Aorta (tissue), 5 donors: ENCODE measurements around the gene RPUSD2. TPM values are rescaled to one million over a fixed set of nuclear protein-coding genes. Genes with fewer than 3 reads are reported as not detected.

Experiments
- ATAC-seq: fragments of 200-7000 bp; cut with Tn5 transposase; one replicate; pipeline ENCODE4 v1.9.1; 2022; ENCODE audit warnings: moderate library complexity; ENCODE audit not compliant: low FRiP score
- DNase-seq, 2 donors: peaks; one replicate each; pipeline ENCODE4 v3.0.0-alpha.2; 2020
- H3K27ac ChIP-seq, 2 donors: one replicate each; pipeline ENCODE4 v1.5.1; 2013; ENCODE audit warnings: low read length in 2 of 2, mild to moderate bottlenecking in 2 of 2, moderate library complexity in 2 of 2, control low read depth in 1 of 2, inconsistent platforms in 1 of 2, low read depth in 1 of 2
- H3K27me3 ChIP-seq, 2 donors: one replicate each; pipeline ENCODE4 v1.6.1; 2013; ENCODE audit warnings: control low read depth in 1 of 2, low read length in 1 of 2, mild to moderate bottlenecking in 1 of 2, moderate library complexity in 1 of 2; ENCODE audit not compliant: insufficient read depth in 2 of 2, control insufficient read depth in 1 of 2
- H3K36me3 ChIP-seq, 2 donors: one replicate each; pipeline ENCODE4 v1.6.1; 2013; ENCODE audit warnings: control low read depth in 1 of 2, low read length in 1 of 2, mild to moderate bottlenecking in 1 of 2; ENCODE audit not compliant: insufficient read depth in 2 of 2, control insufficient read depth in 1 of 2
- H3K4me1 ChIP-seq, 2 donors: one replicate each; pipeline ENCODE4 v1.6.1; 2013; ENCODE audit warnings: low read length in 2 of 2, control low read depth in 1 of 2, mild to moderate bottlenecking in 1 of 2, moderate library complexity in 1 of 2; ENCODE audit not compliant: insufficient read depth in 2 of 2, control insufficient read depth in 1 of 2
- H3K4me3 ChIP-seq, 2 donors: one replicate each; pipeline ENCODE4 v1.5.1; 2013; ENCODE audit warnings: low read length in 2 of 2, control low read depth in 1 of 2, mild to moderate bottlenecking in 1 of 2
- H3K9me3 ChIP-seq: one replicate; pipeline ENCODE4 v1.6.1; 2013; ENCODE audit warnings: mild to moderate bottlenecking, low read length; ENCODE audit not compliant: control insufficient read depth
- WGBS, 2 donors: extraction: QIAGEN DNeasy Blood & Tissue Kit; methylation state at CpG; one replicate each; pipeline ENCODE4 v1.1.7; 2013; 5-methylcytosine and 5-hydroxymethylcytosine counted together
- intact Hi-C, 2 donors: fragments of 100-400 bp; cut with DNase I; formaldehyde crosslinking; loops; one replicate each; pipeline versions ENCODE4 v1.14.2 to v1.15.0; 2022
- polyA plus RNA-seq, 2 donors: library from polyadenylated mRNA; stranded (reverse); fragments of 200-250 nt; gene quantifications; one replicate each; pipeline ENCODE4 v1.2.3, GENCODE V29; 2013
- total RNA-seq, 2 donors: library from RNA; stranded (reverse); fragmentation: NEBNext Ultra II Directional; extraction: Animal tissue kit (Norgen Biotek cat#: 25700); gene quantifications; one replicate each; pipeline ENCODE4 v1.2.1, GENCODE V29; 2021
- donor health status: healthy with polysubstance abuse.
- donor health status: Bipolar disorder and iron deficiency.
- donor health status: DM: no; HTN: no; CAD: no.
- donor health status: DM: no; HTN: no; CAD: no.
- donor health status: DM: yes; HTN: yes; CAD: no.

Gene RPUSD2
- total and polyA plus RNA-seq, 4 donors: 3.4 to 6.1 (median 4.6) TPM

GRCh38 chr15:40618023-40618422, 48.9 kb downstream of the RPUSD2 start:
- ATAC-seq (no peak), DNase-seq (no peak)
- 88 to 91% methylated on average over 2 of the region's 2 CpGs for WGBS, 2 donors
- Histone ChIP-seq H3K27me3 (no peaks in the 10 kb centered on the region), H3K4me3 (no peak overlapping the region), H3K36me3 (no peaks in the 10 kb centered on the region), H3K27ac (no peak overlapping the region), H3K4me1 (no peaks in the 10 kb centered on the region), H3K9me3 (no peaks in the 10 kb centered on the region)
- intact Hi-C loops: no loop called here

GRCh38 chr15:40618906-40619305, 49.8 kb downstream of the RPUSD2 start:
- Histone ChIP-seq H3K36me3 (no peaks in the 10 kb centered on the region), H3K9me3 (no peaks in the 10 kb centered on the region), H3K27ac (no peak overlapping the region), H3K4me3 (no peak overlapping the region), H3K4me1 (no peaks in the 10 kb centered on the region), H3K27me3 (no peaks in the 10 kb centered on the region)
- intact Hi-C loops: no loop called here
- DNase-seq (no peak), ATAC-seq (no peak)

DNA sequence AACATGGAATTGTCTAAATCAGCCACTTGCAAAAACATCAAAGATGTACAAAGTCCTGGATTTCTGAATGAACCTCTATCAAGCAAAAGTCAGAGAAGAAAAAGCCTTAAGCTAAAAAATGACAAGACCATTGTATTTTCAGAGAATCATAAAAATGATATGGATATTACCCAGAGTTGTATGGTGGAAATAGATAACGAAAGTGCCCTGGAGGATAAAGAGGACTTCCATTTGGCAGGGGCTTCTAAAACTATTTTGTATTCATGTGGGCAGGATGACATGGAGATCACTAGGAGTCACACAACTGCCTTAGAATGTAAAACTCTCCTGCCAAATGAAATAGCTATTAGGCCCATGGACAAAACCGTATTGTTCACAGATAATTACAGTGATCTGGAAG, 54.3 kb downstream of the RPUSD2 start:
- Histone ChIP-seq H3K27me3 (no peaks in the 10 kb centered on the region), H3K4me1 (no peaks in the 10 kb centered on the region), H3K36me3 (no peaks in the 10 kb centered on the region), H3K27ac (no peak overlapping the region), H3K4me3 (no peak overlapping the region), H3K9me3 (no peaks in the 10 kb centered on the region)
- no peak for ATAC-seq
- intact Hi-C loops: no loop called here
- no peak for DNase-seq
- 92 to 96% methylated on average over 2 of the region's 2 CpGs for WGBS, 2 donors

Other genes with a start within 250 kb of the RPUSD2 start
- 10 to 100 TPM; 59.4 to 70.0 TPM for gene INAFM2, start 245.6 kb upstream of the RPUSD2 start, total RNA-seq
- gene INAFM2, start 245.6 kb upstream of the RPUSD2 start, polyA plus RNA-seq: 10 to 100 TPM; 26.0 to 53.6 TPM
- 10 to 100 TPM; 59.6 to 66.6 TPM for gene CCDC9B, start 228.4 kb upstream of the RPUSD2 start, total RNA-seq
- 10 to 100 TPM; 16.2 to 44.2 TPM for gene CCDC9B, start 228.4 kb upstream of the RPUSD2 start, polyA plus RNA-seq
- not detected for gene PHGR1, start 218.3 kb upstream of the RPUSD2 start, total RNA-seq
- 1,000 to 10,000 TPM in 1 of 2 donors, 10 to 100 TPM in 1; 45.9 to 1,323 TPM for gene PHGR1, start 218.3 kb upstream of the RPUSD2 start, polyA plus RNA-seq
- gene DISP2, start 211.1 kb upstream of the RPUSD2 start, total RNA-seq: under 1 TPM; 0.49 to 0.60 TPM
- under 1 TPM; 0.08 to 0.13 TPM for gene DISP2, start 211.1 kb upstream of the RPUSD2 start, polyA plus RNA-seq
- gene KNSTRN, start 186.6 kb upstream of the RPUSD2 start, total RNA-seq: 1 to 10 TPM; 3.1 to 6.6 TPM
- 1 to 10 TPM; 4.1 to 7.6 TPM for gene KNSTRN, start 186.6 kb upstream of the RPUSD2 start, polyA plus RNA-seq
- gene IVD, start 163.5 kb upstream of the RPUSD2 start, total RNA-seq: 10 to 100 TPM; 41.7 to 63.0 TPM
- 10 to 100 TPM; 16.4 to 48.4 TPM for gene IVD, start 163.5 kb upstream of the RPUSD2 start, polyA plus RNA-seq
- gene BAHD1, start 128.3 kb upstream of the RPUSD2 start, total RNA-seq: 10 to 100 TPM; 17.5 to 21.2 TPM
- 1 to 10 TPM; 4.8 to 9.4 TPM for gene BAHD1, start 128.3 kb upstream of the RPUSD2 start, polyA plus RNA-seq
- 10 to 100 TPM; 14.0 to 21.4 TPM for gene CHST14, start 98.3 kb upstream of the RPUSD2 start, total RNA-seq
- 10 to 100 TPM in 1 of 2 donors, 1 to 10 TPM in 1; 2.8 to 15.6 TPM for gene CHST14, start 98.3 kb upstream of the RPUSD2 start, polyA plus RNA-seq
- gene CCDC32, start 4.3 kb upstream of the RPUSD2 start, total RNA-seq: 10 to 100 TPM; 32.0 to 34.0 TPM
- gene CCDC32, start 4.3 kb upstream of the RPUSD2 start, polyA plus RNA-seq: 10 to 100 TPM; 18.8 to 27.4 TPM
- 1 to 10 TPM in 1 of 2 donors, under 1 TPM in 1; 0.42 to 1.6 TPM for gene KNL1, start 24.9 kb downstream of the RPUSD2 start, total RNA-seq
- under 1 TPM; 0.03 to 0.50 TPM for gene KNL1, start 24.9 kb downstream of the RPUSD2 start, polyA plus RNA-seq
- under 1 TPM; 0.42 to 0.87 TPM for gene RAD51, start 125.9 kb downstream of the RPUSD2 start, total RNA-seq
- gene RAD51, start 125.9 kb downstream of the RPUSD2 start, polyA plus RNA-seq: under 1 TPM; 0.33 to 0.50 TPM
- gene RMDN3, start 186.0 kb downstream of the RPUSD2 start, total RNA-seq: 10 to 100 TPM; 21.1 to 29.1 TPM
- gene RMDN3, start 186.0 kb downstream of the RPUSD2 start, polyA plus RNA-seq: 10 to 100 TPM; 27.3 to 29.2 TPM
- 1 to 10 TPM; 4.5 to 7.7 TPM for gene GCHFR, start 194.8 kb downstream of the RPUSD2 start, total RNA-seq
- 10 to 100 TPM; 21.0 to 48.2 TPM for gene GCHFR, start 194.8 kb downstream of the RPUSD2 start, polyA plus RNA-seq
- gene C15orf62, start 200.7 kb downstream of the RPUSD2 start, total RNA-seq: under 1 TPM; 0.19 to 0.87 TPM
- gene C15orf62, start 200.7 kb downstream of the RPUSD2 start, polyA plus RNA-seq: under 1 TPM in 1 of 2 donors, not detected in 1; 0.97 TPM
- gene ZFYVE19, start 237.8 kb downstream of the RPUSD2 start, total RNA-seq: 10 to 100 TPM in 1 of 2 donors, 1 to 10 TPM in 1; 9.3 to 17.4 TPM
- 10 to 100 TPM; 14.5 to 48.0 TPM for gene ZFYVE19, start 237.8 kb downstream of the RPUSD2 start, polyA plus RNA-seq
- gene DNAJC17, start 238.2 kb downstream of the RPUSD2 start, total RNA-seq: 10 to 100 TPM; 29.4 to 34.7 TPM
- 10 to 100 TPM; 20.5 to 75.9 TPM for gene DNAJC17, start 238.2 kb downstream of the RPUSD2 start, polyA plus RNA-seq